Raji (cell line): Measurements from ENCODE around the gene CLBA1.

ENCODE experiments used
- POLR2A ChIP-seq: IDR thresholded peaks from 2 replicates; pipeline ENCODE4 v1.6.1; 2011; ENCODE audit warnings: low read depth, low read length, control low read depth; ENCODE audit not compliant: insufficient read depth

The CLBA1 gene

GRCh38 chr14:104969741-104970230 is 15.8 kb upstream of the CLBA1 start:
- TF ChIP-seq POLR2A, result no peak

- no peak for TF ChIP-seq POLR2A
These were observed 15.1 kb upstream of the CLBA1 start for GRCh38 chr14:104970231-104971068.

DNA sequence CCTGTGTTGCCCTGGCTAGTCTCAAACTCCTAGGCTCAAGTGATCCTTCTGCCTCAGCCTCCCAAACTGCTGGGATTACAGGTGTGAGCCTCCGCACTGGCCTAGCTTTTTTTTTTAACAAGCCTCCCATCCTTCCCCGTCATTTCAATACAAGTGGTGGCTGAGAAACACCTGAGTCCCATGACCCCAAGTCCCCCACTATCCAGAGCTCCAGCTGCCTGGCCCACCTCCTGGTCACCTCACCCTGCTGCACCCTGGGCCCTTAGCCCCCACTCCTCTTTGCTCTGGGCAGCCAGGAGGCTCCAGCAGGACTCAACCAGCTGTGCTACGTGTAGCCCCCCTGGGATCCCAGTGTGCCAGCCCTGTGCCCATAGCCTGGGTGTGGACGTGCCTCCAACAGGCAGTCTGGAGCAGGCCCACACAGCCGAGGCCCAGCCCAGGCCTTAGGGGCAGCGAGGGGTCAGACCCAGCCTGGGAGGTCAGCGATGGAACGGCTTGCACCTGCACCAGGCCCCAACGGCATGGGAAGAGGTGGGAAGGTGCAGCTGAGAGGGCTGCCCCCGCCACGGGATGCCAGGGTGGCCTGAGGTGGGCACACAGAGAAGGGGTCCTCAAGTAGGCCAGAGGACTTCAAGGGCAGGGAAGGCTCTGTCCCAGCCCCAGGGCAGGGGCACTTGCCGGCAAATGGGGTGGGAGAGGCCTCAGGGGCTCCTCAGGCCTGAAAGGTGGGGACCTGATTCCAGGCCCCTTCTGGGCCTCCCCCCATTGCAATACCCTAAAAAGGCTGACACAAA is 13.9 kb upstream of the CLBA1 start:
- TF ChIP-seq POLR2A, result no peak

DNA sequence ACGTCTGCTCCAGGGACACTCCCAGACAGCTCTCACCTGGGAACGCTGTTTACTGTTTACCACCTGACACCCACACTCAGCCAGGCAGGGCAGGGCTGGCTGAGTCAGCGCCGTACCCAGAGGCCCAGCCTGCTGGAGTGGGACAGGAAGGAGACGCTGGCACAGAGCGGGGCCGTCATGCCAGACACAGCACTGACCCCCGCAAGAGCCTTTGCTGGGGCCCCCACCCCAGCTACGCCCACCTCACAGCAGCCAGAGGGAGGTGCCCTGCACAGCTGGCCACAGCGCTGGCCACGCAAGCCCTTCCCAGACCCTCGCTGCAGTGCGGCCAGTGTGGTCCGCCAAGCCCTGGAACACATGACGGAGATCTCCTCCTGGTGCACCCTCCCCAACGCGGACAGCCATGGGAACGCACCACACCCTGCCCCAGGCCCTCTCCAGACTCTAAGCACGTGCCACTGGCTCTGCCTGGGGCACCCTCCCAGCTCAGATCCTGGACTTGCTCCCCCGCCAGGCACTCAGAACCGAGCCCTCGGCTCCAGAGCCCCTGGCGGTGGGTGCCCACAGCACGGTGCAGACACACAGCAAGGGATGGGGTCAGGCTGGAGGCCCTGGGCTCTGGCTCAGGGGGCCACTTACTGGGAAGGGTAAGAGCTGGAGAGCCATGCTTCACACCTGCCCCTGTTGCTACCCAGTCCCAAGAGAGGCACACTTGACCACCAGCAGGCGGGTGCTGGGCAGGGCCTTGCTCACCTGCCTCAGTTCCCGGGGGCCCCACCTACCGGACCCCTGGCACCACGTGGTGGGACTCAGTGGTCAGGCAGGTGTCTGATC is 13.1 kb upstream of the CLBA1 start:
- TF ChIP-seq POLR2A, result no peak

DNA sequence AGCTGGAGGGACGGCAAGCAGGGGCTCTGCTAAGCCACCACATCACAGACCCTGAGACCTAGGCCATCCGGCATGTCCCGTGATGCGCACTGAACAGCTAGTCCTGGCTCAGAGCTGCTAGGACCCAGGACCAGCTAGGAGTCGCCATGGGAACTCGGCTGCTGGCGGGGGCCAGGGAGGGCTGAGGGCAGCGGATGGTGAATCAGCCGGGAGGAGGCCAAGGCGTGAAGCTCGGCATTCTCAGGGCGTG is 12.5 kb upstream of the CLBA1 start:
- no peak for TF ChIP-seq POLR2A

GRCh38 chr14:104973385-104974145 is 12.0 kb upstream of the CLBA1 start:
- TF ChIP-seq POLR2A, result no peak

GRCh38 chr14:104974146-104974541 is 11.4 kb upstream of the CLBA1 start:
- no peak for TF ChIP-seq POLR2A

DNA sequence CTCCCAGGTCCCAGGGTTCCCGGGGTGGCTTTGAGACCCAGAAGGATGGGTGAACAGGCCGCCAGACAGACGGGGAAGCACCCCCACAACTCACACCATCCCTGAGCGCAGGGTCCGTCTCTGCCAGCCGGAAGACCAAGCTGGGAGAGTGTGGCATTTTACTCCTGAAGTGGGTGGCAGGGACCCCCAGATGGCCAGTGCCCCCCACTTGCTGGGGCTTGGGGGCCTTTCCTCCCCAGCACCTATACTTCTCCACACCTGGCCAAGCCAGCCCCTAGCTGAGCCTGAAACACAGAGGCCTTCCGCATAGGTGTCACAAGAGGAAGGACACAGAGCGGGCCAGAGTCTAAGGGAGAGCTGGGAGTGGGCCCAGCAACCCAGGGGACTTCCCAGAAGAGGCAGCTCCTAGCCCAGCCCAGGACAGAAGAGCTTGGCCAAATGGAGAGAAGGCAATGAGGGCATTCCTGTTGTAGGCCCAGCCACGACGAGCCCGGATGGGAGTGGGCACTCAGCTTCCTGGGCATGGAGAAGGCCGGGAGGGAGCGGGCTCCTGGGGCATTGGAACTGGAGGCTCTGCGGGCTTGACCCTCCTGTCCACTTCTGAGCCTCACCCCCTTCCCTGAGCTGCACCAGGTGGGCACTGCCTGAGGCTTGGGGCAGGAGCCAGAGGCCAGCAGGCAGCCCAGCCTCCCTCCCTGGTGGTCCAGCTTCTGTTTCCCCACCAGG is 10.8 kb upstream of the CLBA1 start:
- TF ChIP-seq POLR2A, result no peak

GRCh38 chr14:104975481-104976197 is 9.9 kb upstream of the CLBA1 start:
- TF ChIP-seq POLR2A, result no peak

GRCh38 chr14:104976198-104977007 is 9.2 kb upstream of the CLBA1 start:
- no peak for TF ChIP-seq POLR2A

DNA sequence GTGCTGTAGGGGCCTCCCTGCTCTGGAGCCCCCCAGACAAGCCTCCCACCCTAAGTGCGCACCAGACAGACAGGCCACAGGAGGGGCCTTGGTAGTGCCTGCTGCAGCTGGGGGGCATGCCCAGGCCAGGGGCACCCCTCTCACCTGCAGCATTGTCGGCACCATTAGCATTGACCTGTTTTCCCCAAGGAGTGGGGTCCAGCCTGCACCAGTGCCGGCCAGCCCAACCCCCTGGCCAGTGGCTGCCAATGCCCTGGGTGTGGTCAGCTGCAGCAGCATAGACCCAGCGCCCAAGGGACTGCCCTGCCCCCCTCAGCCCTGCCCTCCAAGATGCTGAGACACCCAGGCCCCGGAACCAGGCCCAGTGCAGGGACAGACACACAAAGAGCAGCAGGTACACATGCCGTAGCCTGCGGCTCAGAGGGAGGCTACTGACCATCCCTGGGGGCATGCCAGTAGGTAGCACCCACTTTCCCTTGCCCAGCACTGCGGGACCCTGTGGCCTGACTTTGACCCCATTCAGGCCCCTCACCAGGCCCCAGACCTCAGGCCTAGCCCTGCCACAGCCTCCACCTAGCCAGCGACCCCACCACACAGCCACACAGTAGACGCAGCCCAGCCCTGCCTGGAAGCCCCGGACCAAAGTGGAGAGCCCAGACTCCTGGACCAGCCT is 8.4 kb upstream of the CLBA1 start:
- TF ChIP-seq POLR2A, result no peak

GRCh38 chr14:104977681-104978653 is 7.6 kb upstream of the CLBA1 start, which contains the start of gene AHNAK2:
AHNAK2 (minus strand) TSS chr14:104978374; CDS start chr14:104978237, 137 bp downstream.
- TF ChIP-seq POLR2A, result no peak
